ENCODE data around the gene ARFGAP1. TPM values are rescaled to one million over a fixed set of nuclear protein-coding genes. Genes with fewer than 3 reads are reported as not detected.

Gene ARFGAP1
- polyA plus RNA-seq, 1 donor (not counting 4 experiments of a cell fraction or from before 2014, with no cell fraction given), result 31.5 TPM

- no peaks in the 10 kb centered on the region for H3K9me1 ChIP-seq (ENCODE audit: control insufficient read depth, extremely low read depth, insufficient read depth, low read length)
- dilution Hi-C loops (cut with MboI; ENCODE audit: extremely low pct_ligation_motif_present, low sequenced_read_pairs), result no loop called here
- FAIRE-seq, result no peak
Observed at GRCh38 chr20:63267691-63268090, 4.9 kb upstream of the ARFGAP1 start.

GRCh38 chr20:63268256-63268655, 4.4 kb upstream of the ARFGAP1 start:
- H3K4me3 ChIP-seq (ENCODE audit: control insufficient read depth in 2 of 3, extremely low read depth in 1 of 3, insufficient read depth in 2 of 3, low read depth in 1 of 3, low read length in 3 of 3), result no peak overlapping the region
- no peak overlapping the region for H2AFZ ChIP-seq (ENCODE audit: control insufficient read depth, low read length)
- no peak overlapping the region for H3K9ac ChIP-seq (ENCODE audit: control insufficient read depth, extremely low read depth, insufficient read depth, low read length)
- TF ChIP-seq CTCF (optimal IDR thresholded peaks at IDR 0.05 in 1 of 3, IDR thresholded peaks at IDR 0.05 in 1 of 3, conservative IDR thresholded peaks at IDR 0.05 in 1 of 3; ENCODE audit: extremely low read depth in 1 of 3, insufficient read depth in 2 of 3, low read length in 3 of 3), result no peak
- TF ChIP-seq EZH2 (IDR thresholded peaks at IDR 0.05; ENCODE audit: low read length), result no peak
- H3K36me3 ChIP-seq (ENCODE audit: control insufficient read depth in 2 of 2, extremely low read depth in 1 of 2, insufficient read depth in 2 of 2, low read length in 2 of 2), result no peaks in the 10 kb centered on the region
- H3K27ac ChIP-seq (ENCODE audit: control insufficient read depth, insufficient read depth, low read length), result no peak overlapping the region
- peaks cover 16% of the 10 kb centered on the region for H3K4me1 ChIP-seq (ENCODE audit: control insufficient read depth, extremely low read depth, insufficient read depth, low read length)
- FAIRE-seq (no peak), DNase-seq (ENCODE audit: low read depth, low spot score) (no peak)
- peaks cover 7% of the 10 kb centered on the region for H3K27me3 ChIP-seq (ENCODE audit: control insufficient read depth, extremely low read depth, insufficient read depth, low read length)
- no peaks in the 10 kb centered on the region for H3K9me1 ChIP-seq (ENCODE audit: control insufficient read depth, extremely low read depth, insufficient read depth, low read length)
- peaks cover 6% of the 10 kb centered on the region for H3K79me2 ChIP-seq (ENCODE audit: control insufficient read depth, insufficient read depth, low read length)
- dilution Hi-C loops (cut with MboI; ENCODE audit: extremely low pct_ligation_motif_present, low sequenced_read_pairs), result no loop called here
- H4K20me1 ChIP-seq (ENCODE audit: control insufficient read depth, extremely low read depth, insufficient read depth, low read length), result no peaks in the 10 kb centered on the region
- peak overlapping the region; percentile 52 for H3K4me2 ChIP-seq (ENCODE audit: control insufficient read depth, extremely low read depth, insufficient read depth, low read depth, low read length)
- no peaks in the 10 kb centered on the region for H3K9me3 ChIP-seq (ENCODE audit: control insufficient read depth, low read depth, low read length)

More at GRCh38 chr20:63267691-63268090, 4.9 kb upstream of the ARFGAP1 start:
- no peaks in the 10 kb centered on the region for H3K9me3 ChIP-seq (ENCODE audit: control insufficient read depth, low read depth, low read length)
- DNase-seq (ENCODE audit: low read depth, low spot score), result no peak
- H3K27me3 ChIP-seq (ENCODE audit: control insufficient read depth, extremely low read depth, insufficient read depth, low read length), result peaks cover 12% of the 10 kb centered on the region
- H3K27ac ChIP-seq (ENCODE audit: control insufficient read depth, insufficient read depth, low read length), result no peak overlapping the region
- H3K9ac ChIP-seq (ENCODE audit: control insufficient read depth, extremely low read depth, insufficient read depth, low read length), result no peak overlapping the region
- no peak overlapping the region for H3K4me3 ChIP-seq (ENCODE audit: control insufficient read depth in 2 of 3, extremely low read depth in 1 of 3, insufficient read depth in 2 of 3, low read depth in 1 of 3, low read length in 3 of 3)
- TF ChIP-seq EZH2 (IDR thresholded peaks at IDR 0.05; ENCODE audit: low read length) (no peak), CTCF (optimal IDR thresholded peaks at IDR 0.05 in 1 of 3, IDR thresholded peaks at IDR 0.05 in 1 of 3, conservative IDR thresholded peaks at IDR 0.05 in 1 of 3; ENCODE audit: extremely low read depth in 1 of 3, insufficient read depth in 2 of 3, low read length in 3 of 3) (no peak)
- H2AFZ ChIP-seq (ENCODE audit: control insufficient read depth, low read length), result no peak overlapping the region
- H3K36me3 ChIP-seq (ENCODE audit: control insufficient read depth in 2 of 2, extremely low read depth in 1 of 2, insufficient read depth in 2 of 2, low read length in 2 of 2), result no peaks in the 10 kb centered on the region
- peaks cover 16% of the 10 kb centered on the region for H3K4me1 ChIP-seq (ENCODE audit: control insufficient read depth, extremely low read depth, insufficient read depth, low read length)
- peaks cover under 1% of the 10 kb centered on the region for H3K79me2 ChIP-seq (ENCODE audit: control insufficient read depth, insufficient read depth, low read length)
- H4K20me1 ChIP-seq (ENCODE audit: control insufficient read depth, extremely low read depth, insufficient read depth, low read length), result no peaks in the 10 kb centered on the region
- no peak overlapping the region for H3K4me2 ChIP-seq (ENCODE audit: control insufficient read depth, extremely low read depth, insufficient read depth, low read depth, low read length)
